MCF 10A (cell line): Measurements from ENCODE around the gene STX1B. TPM values are rescaled to one million over a fixed set of nuclear protein-coding genes. Genes with fewer than 3 reads are reported as not detected.

Experiments used
- BruUV-seq: library from RNA; stranded (reverse); fragments of 400-500 nt; replicated peaks from 2 replicates; lab custom pipeline; 2021; lab: Mats Ljungman, UMichigan
- CTCF ChIA-PET: fragments of 300-600 bp; sonication (Branson Sonifier 250); formaldehyde crosslinking; extraction: SDS; loops from one replicate; lab custom pipeline; 2021; ENCODE audit warnings: antibody characterized with exemption, inconsistent platforms; lab: Yijun Ruan, JAX
- POLR2A ChIA-PET: fragments of 300-600, 350-650 bp; sonication (Branson Sonifier 250); formaldehyde crosslinking; extraction: SDS; loops from one replicate; lab custom pipeline; 2020; ENCODE audit warnings: antibody characterized with exemption, inconsistent platforms; lab: Yijun Ruan, JAX
- DNase-seq: peaks from one replicate; pipeline ENCODE4 v3.0.0-alpha.2; 2018; ENCODE audit not compliant: unreplicated experiment
- H3K27ac Mint-ChIP-seq: one replicate; pipeline ENCODE4 v1.8.0; 2022; ENCODE audit warnings: mild to moderate bottlenecking, low read depth, mixed read lengths; ENCODE audit not compliant: unreplicated experiment
- H3K27me3 Mint-ChIP-seq: one replicate; pipeline ENCODE4 v1.8.0; 2022; ENCODE audit warnings: mixed read lengths; ENCODE audit not compliant: insufficient read depth, unreplicated experiment
- H3K36me3 Mint-ChIP-seq: one replicate; pipeline ENCODE4 v1.8.0; 2022; ENCODE audit warnings: mild to moderate bottlenecking, moderate library complexity, mixed read lengths; ENCODE audit not compliant: insufficient read depth, unreplicated experiment
- H3K4me1 Mint-ChIP-seq: one replicate; pipeline ENCODE4 v1.8.0; 2022; ENCODE audit warnings: mixed read lengths; ENCODE audit not compliant: insufficient read depth, unreplicated experiment
- H3K4me3 Mint-ChIP-seq: one replicate; pipeline ENCODE4 v1.8.0; 2022; ENCODE audit warnings: mild to moderate bottlenecking, moderate library complexity, mixed read lengths; ENCODE audit not compliant: unreplicated experiment
- H3K9me3 Mint-ChIP-seq: one replicate; pipeline ENCODE4 v1.8.0; 2022; ENCODE audit warnings: mixed read lengths; ENCODE audit not compliant: unreplicated experiment
- CTCF ChIP-seq: fragments of 200-600 bp; IDR thresholded peaks from one replicate; pipeline ENCODE4 v1.8.0; 2022; ENCODE audit warnings: antibody characterized with exemption, mild to moderate bottlenecking; ENCODE audit not compliant: unreplicated experiment
- intact Hi-C: fragments of 100-400 bp; cut with micrococcal nuclease; formaldehyde crosslinking; loops from 2 replicates; pipeline ENCODE4 v1.14.1; 2022
- total RNA-seq: library from RNA; stranded (reverse); gene quantifications from 2 replicates; pipeline ENCODE4 v1.2.3, GENCODE V29; 2022

STX1B gene
- total RNA-seq, 1 experiment from 2014 or later: 0.42 TPM

DNA sequence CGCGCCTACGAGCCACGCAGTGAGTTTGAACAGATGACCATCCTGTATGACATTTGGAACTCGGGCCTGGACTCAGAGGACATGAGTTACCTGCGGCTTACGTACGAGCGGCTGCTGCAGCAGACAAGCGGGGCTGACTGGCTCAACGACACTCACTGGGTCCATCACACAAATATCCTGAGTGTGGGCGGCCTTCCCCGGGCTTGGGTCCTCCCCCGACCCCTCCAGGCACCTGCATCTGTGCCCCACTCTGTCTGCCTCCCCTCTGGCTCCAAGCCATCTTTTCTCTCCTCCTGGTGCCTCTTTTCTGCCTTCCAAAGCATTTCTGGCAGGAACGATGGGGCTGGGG, 30.4 kb downstream of the STX1B start:
- POLR2A ChIA-PET: no interaction called here
- no peaks in the 10 kb centered on the region for H3K4me1 Mint-ChIP-seq
- CTCF ChIA-PET: interaction anchor here (1.3 kb wide), 1 partner anchor 463 kb away, joined by 5 read pairs; no protein-coding TSS in a partner anchor
- H3K9me3 Mint-ChIP-seq: no peaks in the 10 kb centered on the region
- no peak overlapping the region for H3K4me3 Mint-ChIP-seq
- no peak for TF ChIP-seq CTCF
- no peak for DNase-seq
- H3K27ac Mint-ChIP-seq: no peak overlapping the region
- H3K27me3 Mint-ChIP-seq: no peaks in the 10 kb centered on the region
- intact Hi-C loops: no loop called here
- BruUV-seq: no TSS peak
- H3K36me3 Mint-ChIP-seq: peaks cover 73% of the 10 kb centered on the region

GRCh38 chr16:30979170-30980022, 31.0 kb downstream of the STX1B start:
- no peak overlapping the region for H3K4me3 Mint-ChIP-seq
- BruUV-seq: no TSS peak
- ChIA-PET POLR2A (no interaction called here), CTCF (no interaction called here)
- DNase-seq: no peak
- no peak overlapping the region for H3K27ac Mint-ChIP-seq
- H3K9me3 Mint-ChIP-seq: no peaks in the 10 kb centered on the region
- no peaks in the 10 kb centered on the region for H3K4me1 Mint-ChIP-seq
- intact Hi-C loops: no loop called here
- H3K36me3 Mint-ChIP-seq: peaks cover 74% of the 10 kb centered on the region
- TF ChIP-seq CTCF: no peak
- no peaks in the 10 kb centered on the region for H3K27me3 Mint-ChIP-seq

GRCh38 chr16:30977502-30977901, 32.9 kb downstream of the STX1B start:
- Mint-ChIP-seq H3K36me3 (peaks cover 85% of the 10 kb centered on the region), H3K4me1 (no peaks in the 10 kb centered on the region), H3K27ac (no peak overlapping the region), H3K27me3 (no peaks in the 10 kb centered on the region), H3K4me3 (no peak overlapping the region), H3K9me3 (no peaks in the 10 kb centered on the region)
- no TSS peak for BruUV-seq
- intact Hi-C loops: no loop called here
- ChIA-PET CTCF (no interaction called here), POLR2A (no interaction called here)
- DNase-seq: no peak
- TF ChIP-seq CTCF: peak; percentile 27

GRCh38 chr16:30976486-30976885, 34.0 kb downstream of the STX1B start:
- Mint-ChIP-seq H3K9me3 (no peaks in the 10 kb centered on the region), H3K27me3 (no peaks in the 10 kb centered on the region), H3K4me3 (no peak overlapping the region), H3K27ac (no peak overlapping the region), H3K4me1 (no peaks in the 10 kb centered on the region), H3K36me3 (peaks cover 85% of the 10 kb centered on the region)
- intact Hi-C loops: no loop called here
- ChIA-PET CTCF (interaction anchor here (0.6 kb wide), 2 partner anchors 24 to 163 kb away, joined by 3 read pairs; no protein-coding TSS in a partner anchor), POLR2A (interaction anchor here (0.7 kb wide), 1 partner anchor 187 kb away, joined by 3 read pairs; no protein-coding TSS in a partner anchor)
- no peak for TF ChIP-seq CTCF
- no peak for DNase-seq
- no TSS peak for BruUV-seq
